SK-N-SH (cell line): ENCODE results near the gene KDSR. TPM values are rescaled to one million over a fixed set of nuclear protein-coding genes. Genes with fewer than 3 reads are reported as not detected.

Source experiments
- CTCF ChIA-PET: fragments of 300-600, 350-600 bp; formaldehyde crosslinking; extraction: SDS; loops from one replicate; lab custom pipeline; 2021; lab: Yijun Ruan, JAX
- POLR2A ChIA-PET: fragments of 350-600 bp; sonication (Branson Sonifier 250); formaldehyde crosslinking; extraction: SDS; loops from one replicate; lab custom pipeline; 2020; ENCODE audit warnings: antibody characterized with exemption, inconsistent platforms; lab: Yijun Ruan, JAX
- DNase-seq: peaks from one replicate; pipeline ENCODE4 v3.0.0; 2012
- H2AFZ ChIP-seq: fragments of 200-600 bp; sonication (generic); 2 replicates; pipeline ENCODE4 v1.8.1; 2016; ENCODE audit warnings: antibody characterized with exemption, mild to moderate bottlenecking, low read depth
- H3F3A ChIP-seq: fragments of 200-600 bp; sonication (generic); replicated peaks from 2 replicates; pipeline ENCODE3; 2016; ENCODE audit warnings: antibody characterized with exemption, mild to moderate bottlenecking; ENCODE audit not compliant: insufficient read depth
- H3K27ac ChIP-seq, 2 experiments: fragments of 200-500 bp in 1 of 2; fragments of 200-600 bp in 1 of 2; sonication (Bioruptor generic) in 1 of 2; sonication (generic), shearing (Covaris generic) in 1 of 2; 2 replicates each; pipeline versions ENCODE4 v1.5.1 to v1.6.1; 2014 to 2016; ENCODE audit warnings: low read depth in 2 of 2, inconsistent platforms in 1 of 2, low read length in 1 of 2, mild to moderate bottlenecking in 1 of 2, mixed read lengths in 1 of 2
- H3K27me3 ChIP-seq: fragments of 200-600 bp; sonication (generic), shearing (Covaris generic); 2 replicates; pipeline ENCODE4 v1.6.1; 2016; ENCODE audit warnings: mixed run types; ENCODE audit not compliant: insufficient read depth
- H3K36me3 ChIP-seq, 2 experiments: fragments of 200-500 bp in 1 of 2; fragments of 200-600 bp in 1 of 2; sonication (Bioruptor generic) in 1 of 2; sonication (generic) in 1 of 2; replicated peaks in 1 of 2; 2 replicates each; pipeline versions ENCODE3 to v1.5.1; 2014 to 2016; ENCODE audit warnings: low read length in 1 of 2, mild to moderate bottlenecking in 1 of 2; ENCODE audit not compliant: insufficient read depth in 2 of 2, control insufficient read depth in 1 of 2
- H3K4me1 ChIP-seq, 2 experiments: fragments of 200-500 bp in 1 of 2; fragments of 200-600 bp in 1 of 2; sonication (Bioruptor generic) in 1 of 2; sonication (generic), shearing (Covaris generic) in 1 of 2; 2 replicates each; pipeline versions ENCODE4 v1.5.1 to v1.6.1; 2014 to 2016; ENCODE audit warnings: low read depth in 1 of 2, low read length in 1 of 2, mixed run types in 1 of 2; ENCODE audit not compliant: insufficient read depth in 2 of 2, control insufficient read depth in 1 of 2
- H3K4me2 ChIP-seq: fragments of 200-600 bp; sonication (generic), shearing (Covaris generic); 2 replicates; pipeline ENCODE4 v1.6.1; 2017; ENCODE audit warnings: mixed run types
- H3K4me3 ChIP-seq, 2 experiments: fragments of 200-500 bp in 1 of 2; fragments of 200-600 bp in 1 of 2; sonication (Bioruptor generic) in 1 of 2; sonication (generic), shearing (Covaris generic) in 1 of 2; 2 replicates each; pipeline versions ENCODE4 v1.5.1 to v1.8.1; 2014 to 2016; ENCODE audit warnings: low read depth in 2 of 2, inconsistent platforms in 1 of 2, low read length in 1 of 2, mild to moderate bottlenecking in 1 of 2, mixed read lengths in 1 of 2, moderate library complexity in 1 of 2
- H3K79me2 ChIP-seq: fragments of 200-600 bp; sonication (generic); 2 replicates; pipeline ENCODE4 v1.8.1; 2017; ENCODE audit warnings: mild to moderate bottlenecking; ENCODE audit not compliant: insufficient read depth
- H3K9ac ChIP-seq: fragments of 200-600 bp; sonication (generic); 2 replicates; pipeline ENCODE4 v1.6.1; 2017; ENCODE audit warnings: mixed run types
- H3K9me2 ChIP-seq: fragments of 200-600 bp; sonication (generic); 2 replicates; pipeline ENCODE4 v1.6.1; 2017; ENCODE audit warnings: mixed run types
- H3K9me3 ChIP-seq: fragments of 200-600 bp; sonication (generic); 2 replicates; pipeline ENCODE4 v1.6.1; 2017; ENCODE audit warnings: mixed run types, mild to moderate bottlenecking, moderate library complexity
- H4K20me1 ChIP-seq: fragments of 200-600 bp; sonication (generic); 2 replicates; pipeline ENCODE4 v1.6.1; 2017; ENCODE audit warnings: mild to moderate bottlenecking, mixed run types; ENCODE audit not compliant: insufficient read depth
- ELF1 ChIP-seq: IDR thresholded peaks from 2 replicates; pipeline ENCODE4 v1.4.0; 2012
- JUND ChIP-seq: IDR thresholded peaks from 2 replicates; pipeline ENCODE4 v1.4.0; 2012
- MEF2A ChIP-seq: IDR thresholded peaks from 2 replicates; pipeline ENCODE4 v1.4.0; 2012; ENCODE audit warnings: low read depth, borderline replicate concordance
- NFIC ChIP-seq: IDR thresholded peaks from 2 replicates; pipeline ENCODE4 v1.4.0; 2012; ENCODE audit warnings: borderline replicate concordance
- POLR2AphosphoS5 ChIP-seq: IDR thresholded peaks from 2 replicates; pipeline ENCODE4 v1.6.1; 2012; ENCODE audit warnings: low read depth, low read length
- RCOR1 ChIP-seq: fragments of 150-350 bp; IDR thresholded peaks from 2 replicates; pipeline ENCODE4 v1.6.1; 2017; ENCODE audit warnings: antibody characterized with exemption, low read length
- RFX5 ChIP-seq: IDR thresholded peaks from 2 replicates; pipeline ENCODE4 v1.6.1; 2012; ENCODE audit warnings: mild to moderate bottlenecking, improper control_type of control experiment, low read length
- RXRA ChIP-seq: IDR thresholded peaks from 2 replicates; pipeline ENCODE4 v1.4.0; 2012; ENCODE audit warnings: low read depth, mild to moderate bottlenecking, borderline replicate concordance
- SIN3A ChIP-seq: IDR thresholded peaks from 2 replicates; pipeline ENCODE4 v1.6.1; 2012; ENCODE audit warnings: low read depth, mild to moderate bottlenecking, low read length, moderate library complexity, borderline replicate concordance
- SMC3 ChIP-seq: IDR thresholded peaks from 2 replicates; pipeline ENCODE4 v1.6.1; 2012; ENCODE audit warnings: low read depth, low read length, improper control_type of control experiment
- TAF1 ChIP-seq: IDR thresholded peaks from 2 replicates; pipeline ENCODE4 v1.6.1; 2012; ENCODE audit warnings: low read depth, mild to moderate bottlenecking, low read length, moderate library complexity, borderline replicate concordance
- TCF12 ChIP-seq: IDR thresholded peaks from 2 replicates; pipeline ENCODE4 v1.4.0; 2012
- YY1 ChIP-seq: IDR thresholded peaks from 2 replicates; pipeline ENCODE4 v1.4.0; 2012; ENCODE audit warnings: low read depth, mild to moderate bottlenecking
- WGBS: methylation state at CpG from one replicate; pipeline ENCODE4 v1.1.6; 2017; ENCODE audit warnings: low lambda C conversion rate; 5-methylcytosine and 5-hydroxymethylcytosine counted together
- polyA plus RNA-seq, 3 experiments: library from polyadenylated mRNA; depleted of rRNA; stranded (reverse); fragments of >200 nt; gene quantifications; 2 replicates each; pipeline ENCODE4 v1.2.3, GENCODE V29; 2012
- TF ChIP-seq, protein P1 (sequence below): IDR thresholded peaks from 2 replicates; pipeline ENCODE4; 2012
- TF ChIP-seq, protein P2 (sequence below): fragments of 200-600 bp; sonication (generic); IDR thresholded peaks from 2 replicates; pipeline ENCODE4 v1.6.1; 2017; ENCODE audit warnings: antibody characterized with exemption, mild to moderate bottlenecking, moderate library complexity
- TF ChIP-seq, protein P3 (sequence below): IDR thresholded peaks from 2 replicates; pipeline ENCODE4 v1.4.0; 2012; ENCODE audit warnings: low read depth
- TF ChIP-seq, protein P4 (sequence below): IDR thresholded peaks from 2 replicates; pipeline ENCODE4 v1.6.1; 2012; ENCODE audit warnings: mild to moderate bottlenecking, low read depth, low read length, moderate library complexity

The KDSR gene
- polyA plus RNA-seq, 1 of the 3 experiments (the other 2 are of a cell fraction) = 22.3 TPM

DNA sequence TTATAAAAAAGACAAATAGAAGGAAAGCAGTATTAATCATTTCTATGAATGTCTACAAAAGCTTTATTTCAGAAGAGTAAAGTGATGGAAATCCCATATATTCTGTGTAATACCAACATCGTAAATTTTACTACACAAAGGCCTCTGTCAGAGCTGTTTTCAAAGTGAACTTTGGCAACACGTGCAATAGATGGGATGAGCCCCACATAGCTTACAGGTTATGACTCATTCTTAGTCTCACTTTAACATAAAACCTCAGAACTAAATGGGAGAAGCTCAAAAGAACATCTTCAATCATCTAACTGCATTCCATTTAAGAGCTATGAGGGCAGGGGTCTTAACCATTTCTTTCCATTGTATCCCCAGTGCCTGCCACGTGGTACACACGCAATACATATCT lies 43.8 kb upstream of the KDSR start (continued):
- TF ChIP-seq, protein P1, sequence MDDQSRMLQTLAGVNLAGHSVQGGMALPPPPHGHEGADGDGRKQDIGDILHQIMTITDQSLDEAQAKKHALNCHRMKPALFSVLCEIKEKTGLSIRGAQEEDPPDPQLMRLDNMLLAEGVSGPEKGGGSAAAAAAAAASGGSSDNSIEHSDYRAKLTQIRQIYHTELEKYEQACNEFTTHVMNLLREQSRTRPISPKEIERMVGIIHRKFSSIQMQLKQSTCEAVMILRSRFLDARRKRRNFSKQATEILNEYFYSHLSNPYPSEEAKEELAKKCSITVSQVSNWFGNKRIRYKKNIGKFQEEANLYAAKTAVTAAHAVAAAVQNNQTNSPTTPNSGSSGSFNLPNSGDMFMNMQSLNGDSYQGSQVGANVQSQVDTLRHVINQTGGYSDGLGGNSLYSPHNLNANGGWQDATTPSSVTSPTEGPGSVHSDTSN = peak; percentile 20; the same call in 1 of the 2 replicates
- no peak for TF ChIP-seq TAF1
- TF ChIP-seq ELF1 = no peak
- TF ChIP-seq, protein P2, sequence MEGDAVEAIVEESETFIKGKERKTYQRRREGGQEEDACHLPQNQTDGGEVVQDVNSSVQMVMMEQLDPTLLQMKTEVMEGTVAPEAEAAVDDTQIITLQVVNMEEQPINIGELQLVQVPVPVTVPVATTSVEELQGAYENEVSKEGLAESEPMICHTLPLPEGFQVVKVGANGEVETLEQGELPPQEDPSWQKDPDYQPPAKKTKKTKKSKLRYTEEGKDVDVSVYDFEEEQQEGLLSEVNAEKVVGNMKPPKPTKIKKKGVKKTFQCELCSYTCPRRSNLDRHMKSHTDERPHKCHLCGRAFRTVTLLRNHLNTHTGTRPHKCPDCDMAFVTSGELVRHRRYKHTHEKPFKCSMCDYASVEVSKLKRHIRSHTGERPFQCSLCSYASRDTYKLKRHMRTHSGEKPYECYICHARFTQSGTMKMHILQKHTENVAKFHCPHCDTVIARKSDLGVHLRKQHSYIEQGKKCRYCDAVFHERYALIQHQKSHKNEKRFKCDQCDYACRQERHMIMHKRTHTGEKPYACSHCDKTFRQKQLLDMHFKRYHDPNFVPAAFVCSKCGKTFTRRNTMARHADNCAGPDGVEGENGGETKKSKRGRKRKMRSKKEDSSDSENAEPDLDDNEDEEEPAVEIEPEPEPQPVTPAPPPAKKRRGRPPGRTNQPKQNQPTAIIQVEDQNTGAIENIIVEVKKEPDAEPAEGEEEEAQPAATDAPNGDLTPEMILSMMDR = no peak
- TF ChIP-seq POLR2AphosphoS5 = no peak
- TF ChIP-seq, protein P3, sequence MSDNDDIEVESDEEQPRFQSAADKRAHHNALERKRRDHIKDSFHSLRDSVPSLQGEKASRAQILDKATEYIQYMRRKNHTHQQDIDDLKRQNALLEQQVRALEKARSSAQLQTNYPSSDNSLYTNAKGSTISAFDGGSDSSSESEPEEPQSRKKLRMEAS = peak; percentile 82

DNA sequence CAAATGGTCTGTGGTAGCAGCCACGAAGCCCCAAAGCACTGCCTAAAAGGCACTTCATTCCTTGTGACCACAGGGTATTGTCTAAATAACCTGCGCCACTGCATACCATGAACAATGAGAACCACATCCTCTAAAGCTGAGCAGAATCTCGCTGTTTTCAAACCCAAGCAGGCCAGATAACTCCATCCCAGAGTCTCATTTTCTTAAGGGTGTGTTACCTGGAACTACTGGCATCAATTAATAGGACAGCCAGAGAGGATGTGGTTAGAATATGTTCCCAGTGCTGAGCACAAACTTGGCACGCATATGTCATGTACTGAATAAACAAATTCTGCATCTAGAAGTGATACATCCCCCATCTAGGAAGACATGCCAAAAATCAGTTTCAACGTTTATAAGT lies 42.3 kb upstream of the KDSR start:
- H3K27me3 ChIP-seq = no peaks in the 10 kb centered on the region
- no peaks in the 10 kb centered on the region for H3K9me2 ChIP-seq
- H3F3A ChIP-seq = peaks cover 14% of the 10 kb centered on the region
- H3K9ac ChIP-seq = no peak overlapping the region
- no peak overlapping the region for H3K4me2 ChIP-seq
- no peak overlapping the region for H3K4me3 ChIP-seq
- peaks cover 0 to 8% of the 10 kb centered on the region in 2 experiments; a peak in 2 of 4 replicates for H3K4me1 ChIP-seq
- no peak for TF ChIP-seq JUND
- TF ChIP-seq MEF2A = no peak
- TF ChIP-seq, protein P4, sequence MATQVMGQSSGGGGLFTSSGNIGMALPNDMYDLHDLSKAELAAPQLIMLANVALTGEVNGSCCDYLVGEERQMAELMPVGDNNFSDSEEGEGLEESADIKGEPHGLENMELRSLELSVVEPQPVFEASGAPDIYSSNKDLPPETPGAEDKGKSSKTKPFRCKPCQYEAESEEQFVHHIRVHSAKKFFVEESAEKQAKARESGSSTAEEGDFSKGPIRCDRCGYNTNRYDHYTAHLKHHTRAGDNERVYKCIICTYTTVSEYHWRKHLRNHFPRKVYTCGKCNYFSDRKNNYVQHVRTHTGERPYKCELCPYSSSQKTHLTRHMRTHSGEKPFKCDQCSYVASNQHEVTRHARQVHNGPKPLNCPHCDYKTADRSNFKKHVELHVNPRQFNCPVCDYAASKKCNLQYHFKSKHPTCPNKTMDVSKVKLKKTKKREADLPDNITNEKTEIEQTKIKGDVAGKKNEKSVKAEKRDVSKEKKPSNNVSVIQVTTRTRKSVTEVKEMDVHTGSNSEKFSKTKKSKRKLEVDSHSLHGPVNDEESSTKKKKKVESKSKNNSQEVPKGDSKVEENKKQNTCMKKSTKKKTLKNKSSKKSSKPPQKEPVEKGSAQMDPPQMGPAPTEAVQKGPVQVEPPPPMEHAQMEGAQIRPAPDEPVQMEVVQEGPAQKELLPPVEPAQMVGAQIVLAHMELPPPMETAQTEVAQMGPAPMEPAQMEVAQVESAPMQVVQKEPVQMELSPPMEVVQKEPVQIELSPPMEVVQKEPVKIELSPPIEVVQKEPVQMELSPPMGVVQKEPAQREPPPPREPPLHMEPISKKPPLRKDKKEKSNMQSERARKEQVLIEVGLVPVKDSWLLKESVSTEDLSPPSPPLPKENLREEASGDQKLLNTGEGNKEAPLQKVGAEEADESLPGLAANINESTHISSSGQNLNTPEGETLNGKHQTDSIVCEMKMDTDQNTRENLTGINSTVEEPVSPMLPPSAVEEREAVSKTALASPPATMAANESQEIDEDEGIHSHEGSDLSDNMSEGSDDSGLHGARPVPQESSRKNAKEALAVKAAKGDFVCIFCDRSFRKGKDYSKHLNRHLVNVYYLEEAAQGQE = no peak
- no peak for TF ChIP-seq YY1
- no peak for TF ChIP-seq TCF12
- no peak for TF ChIP-seq RFX5
- TF ChIP-seq, protein P3 = no peak
- no peak for TF ChIP-seq NFIC
- TF ChIP-seq SIN3A = no peak
- TF ChIP-seq SMC3 = no peak
- no peak for TF ChIP-seq RCOR1
- no peak for TF ChIP-seq RXRA
- TF ChIP-seq ELF1 = no peak
- peaks cover 70 to 81% of the 10 kb centered on the region in 2 experiments for H3K36me3 ChIP-seq
- ChIA-PET POLR2A (no interaction called here), CTCF (no interaction called here)
- 92% methylated on average over 5 of the region's 5 CpGs for WGBS
- no peak overlapping the region for H3K27ac ChIP-seq
- H3K79me2 ChIP-seq = peaks cover 81% of the 10 kb centered on the region; the same call in 1 of the 2 replicates
- DNase-seq = no peak
- H3K9me3 ChIP-seq = no peaks in the 10 kb centered on the region
- peaks cover 4% of the 10 kb centered on the region; the same call in 1 of the 2 replicates for H4K20me1 ChIP-seq
- H2AFZ ChIP-seq = no peak overlapping the region
